Inferior parietal cortex (tissue), 1 donor: ENCODE measurements around the gene ABHD16B.
"Not testable (repeated sequence)": the region's sequence is repeated elsewhere in the genome, so short reads cannot be mapped to it uniquely, and the experiment has no call there.

Experiments used
- DNase-seq: peaks from one replicate; pipeline ENCODE4 v3.0.0-alpha.2; 2016; ENCODE audit errors: extremely low spot score

The ABHD16B gene

DNA sequence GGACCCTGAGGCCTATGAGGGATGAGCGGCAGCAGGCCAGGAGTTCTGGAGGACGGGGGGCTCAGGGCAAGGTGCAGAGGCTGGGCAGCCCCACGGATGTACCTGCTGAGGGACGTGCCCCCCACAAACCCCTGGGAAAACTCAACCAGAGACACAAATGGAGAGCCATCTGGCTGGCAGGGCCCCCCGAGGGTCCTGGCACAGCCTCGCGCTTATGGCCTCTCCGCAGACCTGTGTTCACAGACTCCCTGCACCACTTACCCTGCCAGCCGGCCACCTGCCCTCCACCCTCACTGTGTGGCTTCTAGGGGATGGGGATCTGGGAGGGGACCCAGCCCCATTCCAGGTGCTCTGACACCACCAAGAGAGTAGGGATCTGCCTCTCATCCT is 26.8 kb upstream of the ABHD16B start:
- no peak for DNase-seq

DNA sequence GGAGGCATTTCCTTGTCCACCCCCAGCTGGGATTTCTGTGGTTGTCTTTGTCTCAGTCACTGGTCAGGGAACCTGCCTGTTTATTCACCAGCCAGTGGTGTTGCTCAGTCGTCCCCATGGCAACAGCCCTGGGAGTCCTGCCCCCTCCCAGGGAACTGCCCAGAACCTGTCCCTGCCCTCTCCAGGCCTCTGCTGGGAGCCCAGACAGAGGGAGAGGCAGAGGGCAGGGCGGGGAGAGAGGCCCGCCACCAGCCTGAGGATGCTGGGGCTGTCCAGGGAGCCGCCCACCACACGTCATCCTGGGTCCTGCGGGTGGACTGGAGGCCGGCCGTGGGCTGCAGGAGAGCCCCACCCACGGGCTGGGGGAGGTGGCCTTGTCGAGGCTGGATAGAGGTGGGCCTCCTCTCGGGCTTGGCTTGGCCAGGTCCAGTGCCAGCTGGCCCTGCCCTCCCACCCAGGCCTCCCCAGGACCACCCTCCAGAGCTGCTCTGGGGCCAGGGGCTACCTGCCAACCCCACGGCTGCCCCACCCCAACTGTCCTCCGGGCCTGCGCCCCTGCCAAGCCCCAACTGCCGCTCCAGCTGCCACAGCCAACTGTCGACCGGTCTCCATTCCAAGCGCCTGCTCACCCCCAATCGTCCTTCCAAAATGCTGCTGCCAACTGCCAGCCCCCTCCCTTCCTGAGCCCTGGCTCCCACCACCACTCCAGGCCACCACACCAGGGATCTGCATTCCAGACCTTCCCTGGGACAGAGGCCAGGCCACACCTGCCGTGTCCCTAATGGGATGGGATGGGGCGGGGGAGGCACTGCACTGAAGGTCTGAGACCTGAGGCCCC is 26.1 kb upstream of the ABHD16B start:
- DNase-seq, result peak; percentile 59

DNA sequence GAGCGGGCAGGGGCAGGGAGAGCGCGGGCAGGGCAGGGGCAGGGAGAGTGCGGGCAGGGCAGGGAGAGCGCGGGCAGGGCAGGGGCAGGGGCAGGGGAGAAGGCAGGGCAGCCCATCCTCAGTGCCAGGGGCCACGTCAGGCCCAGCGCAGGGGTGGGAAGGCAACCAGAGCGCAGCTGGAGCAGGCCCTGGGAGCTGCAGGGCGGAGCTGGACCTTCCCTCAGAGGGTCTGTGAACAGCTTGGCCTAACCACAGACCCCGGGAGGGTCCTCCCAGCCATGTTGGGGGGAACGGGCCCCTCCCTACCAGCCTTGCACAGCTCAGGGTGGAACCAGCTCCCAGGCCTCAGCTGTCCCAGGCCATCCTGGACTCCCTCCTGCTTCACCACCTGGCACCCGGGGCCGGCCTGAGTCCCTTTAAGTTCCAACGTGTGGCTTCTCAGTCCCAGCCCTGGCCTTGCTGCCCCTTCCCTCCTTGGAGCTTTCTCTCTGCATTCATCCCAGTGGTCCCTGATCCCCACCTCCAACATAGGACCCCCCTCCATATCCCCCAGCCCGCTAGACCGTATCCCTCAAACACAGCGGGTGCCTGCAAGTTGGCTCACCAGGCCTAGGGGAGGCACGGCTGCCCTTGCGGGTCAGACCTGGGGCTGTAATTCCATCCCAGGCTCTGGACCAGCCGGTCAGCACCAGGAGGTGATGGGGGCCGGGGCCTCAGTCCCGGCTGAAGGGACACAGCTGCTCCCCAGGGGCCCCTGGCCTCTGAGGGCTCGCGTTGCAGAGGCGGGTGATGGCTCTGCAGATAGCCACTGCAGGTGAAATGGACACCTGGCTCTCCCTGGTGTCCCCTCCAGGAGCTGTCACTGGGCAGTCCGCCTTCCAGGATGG is 24.6 kb upstream of the ABHD16B start:
- DNase-seq, result no peak

DNA sequence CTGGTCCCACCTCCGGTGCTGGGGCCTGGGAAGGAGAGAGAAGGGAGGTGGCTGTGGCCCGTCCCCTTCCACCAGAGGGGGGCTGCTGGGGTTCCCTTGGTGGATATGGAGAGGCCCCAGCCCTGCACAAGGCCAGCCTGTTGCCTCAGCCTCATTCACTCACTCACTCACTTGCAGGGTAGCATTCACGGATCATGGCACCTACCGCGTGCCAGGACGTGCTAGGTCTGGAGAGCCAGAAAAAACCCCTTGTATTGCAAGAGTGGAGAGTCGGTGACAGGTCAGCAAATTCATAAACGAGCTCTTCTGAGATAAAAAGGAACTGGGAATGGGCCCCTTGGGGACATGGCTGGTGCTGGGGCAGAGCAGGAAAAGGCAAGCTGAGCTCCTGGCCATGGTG is 23.8 kb upstream of the ABHD16B start:
- no peak for DNase-seq

DNA sequence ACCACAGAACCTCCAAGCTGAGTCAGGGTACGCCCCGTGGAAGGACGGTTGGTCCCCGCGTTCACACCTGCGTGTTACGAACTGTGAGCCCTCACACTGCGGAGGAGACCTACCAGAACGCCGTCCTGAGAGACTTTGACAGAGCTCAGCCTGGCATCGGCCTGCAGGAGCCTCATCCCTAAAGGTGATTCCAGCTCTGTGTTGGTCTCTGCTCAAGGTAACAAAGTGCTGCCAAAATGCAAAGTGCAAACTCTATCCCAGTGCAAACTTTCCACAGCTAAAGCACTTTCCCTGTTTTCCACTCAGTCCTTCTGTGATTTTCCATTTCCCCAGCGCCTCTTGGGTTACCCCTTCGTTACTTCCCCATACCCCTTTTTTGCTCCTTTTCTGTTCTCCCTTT is 21.7 kb upstream of the ABHD16B start:
- DNase-seq, result no peak

DNA sequence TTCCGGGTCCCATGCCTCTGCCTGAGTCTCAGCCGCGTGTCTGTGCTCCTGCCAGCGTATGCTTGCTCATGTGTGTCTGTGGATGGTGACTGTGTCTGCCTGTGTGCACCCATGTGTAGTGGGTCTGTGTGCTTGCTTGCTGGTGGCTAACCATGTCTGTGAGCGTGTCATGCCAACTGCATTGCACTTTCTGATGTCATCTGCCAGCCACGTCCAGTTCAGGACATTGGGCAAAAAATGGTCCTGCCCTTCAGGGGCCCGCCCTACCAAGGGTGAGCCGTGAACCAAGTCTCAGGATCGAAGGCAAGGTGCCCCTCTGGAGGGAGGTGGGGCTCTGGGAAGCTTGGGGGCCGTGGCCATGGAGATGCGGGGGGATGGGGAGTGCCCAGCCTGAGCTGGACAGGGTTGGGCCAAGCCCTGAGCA is 20.9 kb upstream of the ABHD16B start:
- DNase-seq, result no peak

DNA sequence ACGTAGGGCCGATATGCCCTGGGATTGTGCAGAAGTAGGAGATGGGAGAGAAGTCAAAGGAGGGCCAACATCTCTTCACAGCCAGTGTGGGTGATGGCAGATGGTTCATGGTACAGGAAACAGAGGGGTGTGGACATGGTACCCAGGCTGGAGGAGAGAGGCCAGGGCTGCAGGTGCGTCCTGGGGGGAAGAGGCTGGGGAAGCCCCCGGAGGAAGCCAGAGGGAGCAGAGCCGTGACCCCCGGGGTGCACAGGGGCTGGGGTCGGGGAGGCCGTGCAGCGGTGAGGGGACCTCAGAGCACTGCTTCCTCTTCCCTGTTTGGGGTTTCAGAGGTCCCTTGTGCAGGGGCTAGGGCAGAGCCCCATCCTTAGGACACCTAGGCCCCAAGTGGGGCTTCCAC is 19.0 kb upstream of the ABHD16B start:
- DNase-seq, result no peak

DNA sequence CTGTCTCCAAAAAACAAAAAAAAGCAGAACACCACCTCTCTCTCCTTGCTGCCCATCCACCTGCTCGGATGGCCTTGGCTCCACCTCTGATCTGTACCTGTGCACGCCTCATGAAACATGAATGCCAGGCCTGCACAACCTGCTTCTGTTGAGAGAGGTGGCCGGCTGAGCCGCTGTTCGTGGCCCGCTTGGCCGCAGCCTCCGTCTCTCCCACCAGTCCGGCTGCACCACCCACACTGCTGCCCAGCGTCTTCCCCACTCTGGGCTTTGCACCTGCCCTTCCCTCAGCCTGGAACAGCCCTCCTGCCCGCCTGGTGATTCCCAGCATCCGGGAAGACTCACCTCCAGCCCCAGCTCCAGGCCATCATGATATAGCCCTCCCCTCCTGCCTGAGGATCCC is 18.1 kb upstream of the ABHD16B start:
- DNase-seq, result no peak

DNA sequence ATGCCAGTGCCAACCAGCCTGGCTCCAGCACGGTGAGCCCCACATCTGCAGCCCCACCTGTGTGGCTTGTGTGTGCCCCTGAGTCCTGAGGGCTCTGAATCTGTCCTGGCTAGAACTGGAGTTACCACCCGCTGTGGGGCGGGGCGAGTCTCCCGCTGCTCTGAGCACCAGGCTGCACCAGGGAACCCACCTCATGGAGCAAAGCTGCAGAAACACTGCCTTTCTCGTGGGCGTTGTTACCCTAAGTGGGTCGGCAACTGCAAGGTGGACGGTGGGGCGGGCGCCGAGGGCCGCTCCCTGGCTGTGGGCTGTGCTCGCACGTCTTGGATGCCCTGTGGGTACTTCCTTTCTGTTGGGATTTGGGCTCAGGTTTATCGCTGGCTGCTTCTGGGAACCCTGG is 17.5 kb upstream of the ABHD16B start:
- DNase-seq, result no peak

DNA sequence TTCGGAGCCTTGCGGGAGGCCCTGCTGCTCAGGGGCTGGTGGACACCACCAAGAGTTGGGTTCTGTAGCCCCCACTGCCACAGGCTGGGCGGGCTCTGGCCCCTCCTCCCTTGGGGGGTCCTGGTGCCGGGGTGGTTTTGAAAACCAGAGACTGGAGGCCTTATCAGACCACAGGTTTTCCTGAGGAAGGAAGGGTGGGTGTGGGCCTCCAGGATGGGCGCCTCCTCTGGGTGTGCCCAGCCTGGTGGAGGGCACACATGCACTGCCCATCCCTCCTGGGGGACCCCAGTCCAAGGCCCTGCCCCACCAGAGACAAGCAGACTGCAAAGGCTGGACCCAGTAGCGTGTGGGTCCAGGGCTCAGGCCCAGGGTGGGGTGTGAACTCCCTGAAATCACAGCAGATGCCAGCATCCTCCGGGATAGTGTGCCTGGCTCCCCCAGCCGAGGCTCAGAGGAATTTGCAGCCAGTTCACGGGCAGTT is 16.7 kb upstream of the ABHD16B start:
- DNase-seq, result no peak

DNA sequence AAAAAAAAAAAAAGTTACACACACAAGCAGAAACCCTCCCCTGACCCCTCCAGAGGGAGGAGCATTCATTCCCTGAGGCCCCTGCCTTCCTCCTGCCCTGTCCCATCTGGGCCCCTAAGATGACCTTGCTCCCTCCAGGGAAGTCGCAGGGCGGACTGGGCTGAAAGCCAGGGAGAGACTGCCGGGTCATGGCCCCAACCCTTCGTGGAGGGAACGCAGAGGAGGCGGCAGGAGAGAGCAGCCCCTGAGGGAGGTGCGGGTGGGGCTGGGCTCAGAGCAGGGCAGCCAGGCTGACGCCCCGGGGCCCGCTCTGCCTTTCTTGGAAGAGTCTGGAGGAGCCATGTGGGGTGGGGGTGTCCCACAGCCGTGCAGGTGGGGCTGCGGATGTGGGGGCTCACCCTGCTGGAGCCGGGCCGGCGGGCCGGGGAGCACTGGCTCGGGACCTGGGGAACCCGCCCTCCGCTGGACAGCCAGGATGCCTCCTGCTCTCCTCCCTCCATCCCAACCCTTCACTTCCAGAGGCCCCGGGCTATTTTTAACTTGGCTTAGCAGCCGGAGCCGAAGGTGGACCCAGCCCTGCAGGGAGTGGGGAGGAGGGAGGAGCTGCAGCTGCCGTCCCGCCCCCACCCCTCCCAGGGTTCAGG is 15.0 kb upstream of the ABHD16B start:
- no peak for DNase-seq

DNA sequence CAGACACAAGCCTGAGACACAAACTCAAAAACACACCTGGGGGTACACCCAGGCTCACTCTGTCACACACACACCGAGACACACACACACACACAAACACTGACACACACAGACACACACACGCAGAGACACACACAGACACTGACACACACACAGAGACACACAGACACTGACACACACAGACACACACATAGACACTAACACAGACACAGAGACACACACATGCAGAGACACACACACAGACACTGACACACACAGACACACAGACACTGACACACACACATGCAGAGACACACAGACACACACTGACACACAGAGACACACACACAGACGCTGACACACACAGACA is 14.4 kb upstream of the ABHD16B start:
- no peak for DNase-seq

DNA sequence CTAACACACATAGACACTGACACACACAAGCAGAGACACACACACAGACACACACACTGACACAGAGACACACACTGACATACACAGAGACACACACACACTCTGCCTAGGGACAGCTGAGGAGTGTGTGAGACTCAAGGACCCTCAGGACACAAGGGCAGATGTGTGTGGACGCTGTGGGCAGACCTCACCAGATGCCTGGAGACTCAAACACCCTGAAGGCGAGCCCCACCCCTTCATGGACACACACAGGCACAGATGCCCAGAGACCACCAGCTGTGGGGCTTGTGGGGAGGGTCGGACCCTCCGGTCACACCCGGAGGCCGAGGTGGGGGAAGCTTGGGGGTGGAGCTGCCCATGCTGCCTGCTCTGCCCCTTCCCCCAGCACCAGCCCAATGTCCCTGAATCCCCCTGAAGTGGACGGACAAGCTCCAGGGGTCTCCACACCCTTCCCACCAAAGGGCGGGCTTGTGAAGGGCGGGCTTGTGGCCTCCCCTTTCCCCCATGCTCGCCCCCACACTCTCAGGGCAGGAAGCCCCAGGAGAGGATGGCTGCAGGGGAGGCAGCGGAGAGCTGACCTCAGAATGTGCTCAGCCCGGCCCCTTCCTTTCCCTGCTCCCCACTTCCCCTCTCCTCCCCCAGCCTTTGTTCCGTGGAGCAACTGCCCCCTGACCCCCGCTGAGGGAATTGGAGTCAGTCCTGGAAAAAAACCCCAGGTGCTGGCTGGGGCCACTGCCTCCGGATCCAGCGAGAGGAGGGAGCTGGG is 13.9 kb upstream of the ABHD16B start:
- no peak for DNase-seq

DNA sequence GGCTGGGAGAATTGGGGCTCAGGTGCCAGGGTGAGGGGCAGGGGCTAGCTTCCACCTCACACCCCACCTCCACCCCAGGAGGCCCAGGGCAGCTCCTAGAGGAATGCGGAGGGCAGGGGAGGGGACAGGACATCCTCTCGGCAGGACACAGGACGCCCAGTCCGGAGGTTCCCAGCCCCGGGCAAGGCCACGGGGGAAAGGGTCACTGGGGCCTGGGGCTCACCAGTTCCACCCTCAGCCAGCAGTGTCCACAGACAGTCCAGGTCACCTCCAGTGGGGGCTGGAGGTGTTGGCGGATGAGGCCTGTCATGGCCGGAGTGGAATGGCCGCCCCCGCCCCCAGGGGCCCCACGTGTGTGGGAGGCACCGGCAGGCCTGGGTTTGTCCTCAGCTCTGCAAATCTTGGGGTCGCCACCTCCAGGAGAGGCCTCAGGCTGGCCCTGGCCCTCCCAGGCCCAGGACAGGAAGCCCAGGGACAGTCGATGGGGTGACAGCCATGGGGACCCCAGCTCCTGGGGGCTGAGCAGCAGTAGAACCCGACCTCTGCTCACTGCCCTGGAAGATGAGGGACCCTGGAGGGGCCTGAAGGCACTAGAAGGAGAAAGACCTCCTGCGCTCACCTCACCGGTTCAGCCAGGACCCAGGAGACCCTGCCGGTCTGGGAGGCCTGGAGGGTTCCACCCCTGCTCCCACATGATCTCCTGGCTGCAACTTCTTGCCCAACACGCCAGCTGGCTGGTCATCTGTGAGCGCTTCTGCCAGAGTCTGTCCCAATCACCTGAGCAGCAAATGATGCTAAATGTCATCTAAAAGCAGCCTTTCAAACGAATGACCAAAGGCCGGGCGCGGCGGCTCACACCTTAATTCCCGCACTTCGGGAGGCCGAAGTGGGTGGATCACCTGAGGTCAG is 13.0 kb upstream of the ABHD16B start:
- DNase-seq, result no peak

DNA sequence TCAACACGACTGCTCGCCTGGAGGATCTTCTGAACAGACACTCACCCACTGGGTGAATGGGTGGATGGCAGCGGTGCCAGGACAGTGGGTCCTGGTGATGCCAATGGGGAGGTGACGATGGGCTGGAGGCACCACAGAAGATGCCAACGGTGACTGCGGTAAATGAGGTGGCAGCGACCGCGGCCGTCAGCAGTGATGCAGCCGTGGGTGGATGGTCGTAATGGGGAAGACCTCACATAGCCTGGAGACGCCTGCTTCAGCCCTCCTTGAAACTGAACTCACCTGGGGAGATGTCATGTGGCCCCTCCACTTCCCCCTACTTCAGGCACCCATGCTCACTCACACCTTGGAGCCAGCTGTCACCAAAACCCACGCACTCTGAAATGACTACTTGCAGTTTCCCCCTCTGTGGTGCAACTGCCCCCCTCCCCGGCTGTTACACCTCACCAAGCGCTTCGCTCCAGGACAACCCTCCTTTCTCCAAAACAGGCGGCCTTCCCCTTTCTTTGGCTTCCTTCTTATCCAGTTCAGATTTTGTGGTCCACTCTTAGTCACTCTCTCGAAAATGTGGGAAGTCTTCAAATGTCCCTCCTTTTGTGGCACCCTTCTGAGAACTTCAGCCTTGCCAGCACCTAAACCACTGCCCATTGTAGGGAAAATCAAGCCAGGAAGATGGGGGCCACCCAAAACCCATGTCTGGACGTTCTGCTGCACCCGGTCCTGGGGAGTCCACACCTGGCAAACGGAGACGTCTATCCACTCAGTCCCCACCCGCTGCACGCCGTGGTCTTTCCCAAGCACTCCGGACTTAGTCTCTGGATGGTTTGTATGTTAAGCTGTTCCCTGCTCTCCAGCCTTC is 10.4 kb upstream of the ABHD16B start:
- no peak for DNase-seq

DNA sequence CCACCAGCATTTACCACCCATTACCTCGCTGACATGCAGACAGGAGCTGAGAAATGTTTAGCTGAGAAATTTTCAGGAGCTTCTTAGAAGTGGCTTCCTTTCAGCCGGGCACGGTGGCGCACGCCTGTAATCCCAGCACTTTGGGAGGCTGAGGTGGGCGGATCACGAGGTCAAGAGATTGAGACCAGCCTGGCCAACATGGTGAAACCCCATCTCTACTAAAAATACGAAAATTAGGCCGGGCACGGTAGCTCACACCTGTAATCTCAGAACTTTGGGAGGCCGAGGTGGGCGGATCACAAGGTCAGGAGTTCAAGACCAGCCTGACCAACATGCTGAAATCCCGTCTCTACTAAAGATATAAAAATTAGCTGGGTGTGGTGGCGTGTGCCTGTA is 9.8 kb upstream of the ABHD16B start:
- DNase-seq, result not testable (repeated sequence)

DNA sequence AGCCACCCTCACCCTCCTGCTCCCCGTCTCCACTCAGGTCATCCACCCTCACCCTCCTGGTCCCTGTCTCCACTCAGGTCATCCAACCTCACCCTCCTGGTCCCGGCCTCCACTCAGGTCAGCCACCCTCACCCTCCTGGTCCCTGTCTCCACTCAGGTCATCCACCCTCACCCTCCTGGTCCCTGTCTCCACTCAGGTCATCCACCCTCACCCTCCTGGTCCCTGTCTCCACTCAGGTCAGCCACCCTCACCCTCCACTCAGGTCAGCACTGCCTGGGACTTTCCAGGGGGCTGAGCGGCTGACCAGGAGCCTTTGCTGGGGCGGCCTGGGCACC is 7.6 kb upstream of the ABHD16B start:
- not testable (repeated sequence) for DNase-seq

DNA sequence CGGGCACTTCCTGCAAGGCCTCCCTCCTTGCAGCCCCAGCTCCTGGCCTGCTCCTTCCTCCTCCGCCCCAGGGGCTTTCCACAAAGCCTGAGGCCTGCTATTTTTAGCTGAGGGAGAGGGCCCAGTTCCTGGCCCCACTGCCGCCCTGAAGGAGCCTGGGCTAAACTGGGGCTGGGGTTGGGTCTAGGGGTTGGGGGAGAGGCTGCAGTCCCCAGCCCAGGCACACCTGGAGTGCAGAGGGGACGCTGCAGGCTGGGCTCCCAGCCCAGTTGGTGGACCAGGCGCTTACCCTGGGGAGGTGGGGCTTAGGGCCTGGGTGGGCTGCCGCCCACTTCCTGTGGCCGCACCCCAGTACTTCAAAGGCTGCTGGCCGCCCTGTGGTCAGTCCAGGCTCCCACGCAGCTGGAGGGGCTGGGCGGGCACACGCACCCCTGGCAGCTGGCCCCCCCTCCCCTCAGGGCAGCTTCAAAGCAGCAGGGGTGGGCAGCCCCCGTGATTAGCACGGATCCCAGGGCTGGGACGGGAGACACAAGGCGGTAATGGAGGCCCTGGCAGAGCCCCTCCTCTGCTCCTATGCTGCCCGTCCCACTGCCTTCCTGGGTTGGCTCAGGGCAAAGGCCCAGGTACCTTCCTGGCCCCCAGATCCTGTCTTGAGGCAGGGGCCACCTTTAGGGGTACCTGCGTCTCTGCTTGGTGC is 7.1 kb upstream of the ABHD16B start:
- no peak for DNase-seq

DNA sequence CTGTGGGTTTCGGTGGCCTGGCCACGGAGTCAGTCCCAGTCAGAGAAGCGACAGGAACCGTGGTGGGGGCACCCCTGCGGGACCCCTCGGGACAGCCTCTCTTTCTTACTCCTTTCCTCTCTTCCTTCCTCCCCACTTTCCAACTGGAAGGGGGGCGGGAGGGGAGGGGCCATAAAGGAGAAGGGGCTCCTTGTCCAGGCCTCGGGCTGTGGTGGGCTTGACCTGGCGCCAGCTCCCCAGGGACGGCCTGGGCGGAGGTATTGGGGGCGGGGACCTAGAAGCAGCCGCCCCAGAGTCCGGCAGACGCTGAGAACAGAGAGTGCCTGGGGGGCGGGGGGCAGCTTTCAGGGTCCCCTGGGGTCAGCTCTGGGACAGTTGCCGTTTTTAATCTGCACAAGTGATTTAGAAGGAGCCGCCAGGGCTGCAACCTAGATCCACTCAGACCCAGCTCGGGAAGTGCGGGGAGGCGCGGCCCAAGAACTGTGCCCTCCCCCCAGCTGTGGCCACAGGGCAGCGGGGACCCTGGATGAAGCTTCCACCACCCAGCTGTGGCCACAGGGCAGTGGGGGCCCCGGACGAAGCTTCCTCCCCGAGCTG is 6.4 kb upstream of the ABHD16B start:
- DNase-seq, result no peak
